ENCODE data around the gene BABAM2. TPM values are rescaled to one million over a fixed set of nuclear protein-coding genes. Genes with fewer than 3 reads are reported as not detected.
"Not testable (repeated sequence)": the region's sequence is repeated elsewhere in the genome, so short reads cannot be mapped to it uniquely, and the experiment has no call there.

Gene BABAM2
- total RNA-seq, 1 donor from 2014 or later: 41.0 TPM

DNA sequence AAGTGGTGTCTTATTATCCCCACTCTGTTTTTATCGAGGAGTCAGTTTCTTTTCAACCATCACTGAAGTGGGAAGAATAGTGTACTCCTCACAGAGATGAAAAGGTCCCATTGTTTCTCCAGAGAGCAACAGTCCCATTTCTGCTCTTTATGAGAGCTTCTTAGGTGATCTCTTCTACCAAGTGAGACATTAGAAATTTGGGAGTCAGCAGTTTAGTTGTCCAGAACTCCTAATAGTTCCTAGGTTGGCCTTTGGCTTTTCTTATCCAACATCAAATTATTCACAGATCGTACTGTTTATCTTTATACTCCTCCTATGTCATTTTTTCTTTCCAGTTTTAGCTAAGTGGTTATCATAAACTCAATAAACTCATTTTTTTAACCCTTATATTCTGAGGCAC is 213.1 kb downstream of the BABAM2 start:
- no peak overlapping the region for H3K4me3 ChIP-seq
- peaks cover 36% of the 10 kb centered on the region for H3K4me1 ChIP-seq
- H3K27me3 ChIP-seq: no peaks in the 10 kb centered on the region
- intact Hi-C loops (cut with DNase I): no loop called here
- H3K9me3 ChIP-seq: no peaks in the 10 kb centered on the region
- no peaks in the 10 kb centered on the region for H3K36me3 ChIP-seq
- H3K27ac ChIP-seq: peak overlapping the region; percentile 66
- no peak for DNase-seq (ENCODE audit: extremely low spot score in 2 of 2)
- TF ChIP-seq POLR2A (IDR thresholded peaks at IDR 0.05) (no peak), POLR2AphosphoS5 (IDR thresholded peaks at IDR 0.05; ENCODE audit: insufficient read depth in 1 of 2, low read depth in 1 of 2) (no peak)
- TF ChIP-seq, protein P1, sequence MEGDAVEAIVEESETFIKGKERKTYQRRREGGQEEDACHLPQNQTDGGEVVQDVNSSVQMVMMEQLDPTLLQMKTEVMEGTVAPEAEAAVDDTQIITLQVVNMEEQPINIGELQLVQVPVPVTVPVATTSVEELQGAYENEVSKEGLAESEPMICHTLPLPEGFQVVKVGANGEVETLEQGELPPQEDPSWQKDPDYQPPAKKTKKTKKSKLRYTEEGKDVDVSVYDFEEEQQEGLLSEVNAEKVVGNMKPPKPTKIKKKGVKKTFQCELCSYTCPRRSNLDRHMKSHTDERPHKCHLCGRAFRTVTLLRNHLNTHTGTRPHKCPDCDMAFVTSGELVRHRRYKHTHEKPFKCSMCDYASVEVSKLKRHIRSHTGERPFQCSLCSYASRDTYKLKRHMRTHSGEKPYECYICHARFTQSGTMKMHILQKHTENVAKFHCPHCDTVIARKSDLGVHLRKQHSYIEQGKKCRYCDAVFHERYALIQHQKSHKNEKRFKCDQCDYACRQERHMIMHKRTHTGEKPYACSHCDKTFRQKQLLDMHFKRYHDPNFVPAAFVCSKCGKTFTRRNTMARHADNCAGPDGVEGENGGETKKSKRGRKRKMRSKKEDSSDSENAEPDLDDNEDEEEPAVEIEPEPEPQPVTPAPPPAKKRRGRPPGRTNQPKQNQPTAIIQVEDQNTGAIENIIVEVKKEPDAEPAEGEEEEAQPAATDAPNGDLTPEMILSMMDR (IDR thresholded peaks at IDR 0.05): no peak

DNA sequence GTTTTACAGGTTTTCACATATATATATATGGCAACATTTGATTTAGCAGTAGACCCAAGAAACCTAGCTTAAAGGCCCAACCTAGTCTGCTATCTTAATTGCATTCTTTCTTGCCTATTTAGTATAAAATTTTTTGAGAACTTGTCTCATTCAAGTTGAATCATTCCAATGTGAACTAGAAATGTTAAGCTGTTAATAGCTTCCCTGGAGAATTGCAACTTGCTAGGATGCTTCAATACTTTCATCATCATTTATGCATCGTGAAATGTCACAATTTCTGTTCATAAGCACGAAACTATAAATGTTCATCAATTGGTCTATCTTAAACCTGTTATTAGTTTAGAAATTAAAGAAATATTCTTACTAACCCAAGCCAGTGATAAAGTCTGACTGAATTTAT is 217.6 kb downstream of the BABAM2 start:
- Histone ChIP-seq H3K27ac (no peak overlapping the region), H3K27me3 (no peaks in the 10 kb centered on the region), H3K4me1 (peaks cover 6% of the 10 kb centered on the region), H3K36me3 (no peaks in the 10 kb centered on the region), H3K4me3 (no peak overlapping the region), H3K9me3 (no peaks in the 10 kb centered on the region)
- intact Hi-C loops (cut with DNase I): no loop called here
- no peak for TF ChIP-seq POLR2A (IDR thresholded peaks at IDR 0.05)
- no peak for TF ChIP-seq POLR2AphosphoS5 (IDR thresholded peaks at IDR 0.05; ENCODE audit: insufficient read depth in 1 of 2, low read depth in 1 of 2)
- TF ChIP-seq, protein P1 (IDR thresholded peaks at IDR 0.05): no peak
- no peak for DNase-seq (ENCODE audit: extremely low spot score in 2 of 2)

DNA sequence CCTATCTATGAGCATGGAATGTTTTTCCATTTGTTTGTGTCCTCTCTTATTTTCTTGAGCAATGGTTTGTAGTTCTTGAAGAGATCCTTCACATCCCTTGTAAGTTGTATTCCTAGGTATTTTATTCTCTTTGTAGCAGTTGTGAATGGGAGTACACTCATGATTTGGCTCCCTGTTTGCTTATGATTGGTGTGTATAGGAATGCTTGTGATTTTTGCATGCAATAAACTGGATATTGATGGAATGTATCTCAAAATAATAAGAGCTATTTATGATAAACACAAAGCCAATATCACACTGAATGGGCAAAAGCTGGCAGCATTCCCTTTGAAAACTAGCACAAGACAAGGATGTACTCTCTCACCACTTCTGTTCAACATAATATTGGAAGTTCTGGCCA is 223.2 kb downstream of the BABAM2 start:
- intact Hi-C loops (cut with DNase I); H3K9me3 ChIP-seq: not testable (repeated sequence)

DNA sequence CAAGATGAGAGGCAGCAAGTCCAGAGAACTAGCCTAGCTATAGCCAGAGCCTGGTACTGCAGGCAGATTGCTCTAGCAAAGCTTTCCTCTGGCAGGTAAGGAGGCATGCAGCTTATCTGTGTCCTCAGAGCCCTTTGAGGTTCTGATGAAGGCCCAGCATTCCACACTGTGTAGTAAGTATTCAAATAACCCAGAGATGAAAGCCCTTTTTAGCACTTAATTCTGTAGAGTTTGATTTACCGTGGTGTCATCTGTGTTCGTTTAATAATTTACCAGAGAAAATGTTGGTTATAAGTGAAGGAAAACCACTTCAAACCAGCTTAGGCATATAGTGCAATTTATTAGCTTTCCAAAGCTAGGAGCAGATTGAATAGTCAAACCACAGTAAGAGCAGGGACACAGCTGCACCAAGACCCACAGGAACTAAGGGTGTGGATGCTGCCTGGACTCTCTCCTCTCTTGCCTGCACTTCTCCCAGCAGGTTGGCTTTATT is 226.6 kb downstream of the BABAM2 start:
- H3K9me3 ChIP-seq: no peaks in the 10 kb centered on the region
- no peak for DNase-seq (ENCODE audit: extremely low spot score in 2 of 2)
- H3K36me3 ChIP-seq: no peaks in the 10 kb centered on the region
- H3K4me3 ChIP-seq: no peak overlapping the region
- H3K27ac ChIP-seq: no peak overlapping the region
- intact Hi-C loops (cut with DNase I): no loop called here
- H3K4me1 ChIP-seq: peaks cover 5% of the 10 kb centered on the region
- H3K27me3 ChIP-seq: no peaks in the 10 kb centered on the region
- TF ChIP-seq POLR2AphosphoS5 (IDR thresholded peaks at IDR 0.05; ENCODE audit: insufficient read depth in 1 of 2, low read depth in 1 of 2) (no peak), POLR2A (IDR thresholded peaks at IDR 0.05) (no peak)
- TF ChIP-seq, protein P1 (IDR thresholded peaks at IDR 0.05): no peak

More for the DNA sequence above, 223.2 kb downstream of the BABAM2 start:
- H3K4me3 ChIP-seq; H3K27me3 ChIP-seq; H3K27ac ChIP-seq; DNase-seq (ENCODE audit: extremely low spot score in 2 of 2); H3K36me3 ChIP-seq; H3K4me1 ChIP-seq: not testable (repeated sequence)

DNA sequence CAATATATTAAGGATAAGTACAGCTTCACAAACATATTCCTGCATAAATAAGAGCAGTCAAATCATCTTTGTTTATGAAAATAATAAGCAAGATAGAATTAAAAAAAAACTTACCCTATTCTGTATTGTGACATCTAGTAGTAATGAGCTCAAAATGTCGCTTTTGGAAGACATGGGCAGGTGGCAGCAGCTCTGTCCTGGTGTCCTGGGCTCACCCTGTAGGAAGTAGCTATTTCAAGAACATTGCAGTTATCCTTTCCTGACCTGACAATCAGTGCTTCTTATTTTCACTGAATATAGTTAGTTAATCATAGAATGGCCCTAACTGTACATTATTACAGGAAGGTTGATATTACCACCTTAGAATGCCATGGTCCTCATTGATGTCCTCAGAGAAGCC is 229.1 kb downstream of the BABAM2 start:
- no peak for TF ChIP-seq POLR2A (IDR thresholded peaks at IDR 0.05)
- no peak for TF ChIP-seq POLR2AphosphoS5 (IDR thresholded peaks at IDR 0.05; ENCODE audit: insufficient read depth in 1 of 2, low read depth in 1 of 2)
- TF ChIP-seq, protein P1 (IDR thresholded peaks at IDR 0.05): no peak
- no peak overlapping the region for H3K27ac ChIP-seq
- no peak for DNase-seq (ENCODE audit: extremely low spot score in 2 of 2)
- no peaks in the 10 kb centered on the region for H3K27me3 ChIP-seq
- peaks cover 5% of the 10 kb centered on the region for H3K4me1 ChIP-seq
- H3K36me3 ChIP-seq: no peaks in the 10 kb centered on the region
- intact Hi-C loops (cut with DNase I): no loop called here
- no peaks in the 10 kb centered on the region for H3K9me3 ChIP-seq
- no peak overlapping the region for H3K4me3 ChIP-seq

Data from vagina (tissue), 2 donors.